NCI-H2029 (cell line): ENCODE results near the gene TBC1D8.

Experiments
- DNase-seq: peaks from one replicate; lab custom pipeline; 2025; lab: John Stamatoyannopoulos, UW

The TBC1D8 gene

GRCh38 chr2:100976061-100976460 lies 175.1 kb downstream of the TBC1D8 start:
- DNase-seq = no peak

- DNase-seq = no peak
Measured at GRCh38 chr2:100975521-100975785, 175.7 kb downstream of the TBC1D8 start.

- DNase-seq = no peak
Measured at GRCh38 chr2:100974712-100975520, 176.3 kb downstream of the TBC1D8 start.

DNA sequence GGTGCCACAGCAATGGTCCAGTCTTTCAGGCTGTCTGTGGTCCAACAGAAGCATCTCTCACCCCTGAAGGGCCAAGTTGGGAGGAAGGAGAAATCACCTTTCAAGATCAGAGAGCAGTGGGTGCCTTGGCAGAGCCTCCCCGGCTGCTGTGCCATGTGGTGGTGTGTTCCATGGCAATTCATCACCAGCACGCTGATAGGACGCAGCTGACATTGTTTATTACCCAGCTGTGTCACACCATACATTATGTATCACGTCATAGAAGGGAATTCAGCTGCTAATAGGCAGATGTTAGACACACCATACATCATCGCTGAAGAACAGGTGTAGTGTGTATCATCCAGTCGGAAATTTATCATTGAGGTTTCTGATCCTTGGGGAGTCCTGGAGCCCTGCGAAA lies 178.7 kb downstream of the TBC1D8 start:
- DNase-seq = no peak

DNA sequence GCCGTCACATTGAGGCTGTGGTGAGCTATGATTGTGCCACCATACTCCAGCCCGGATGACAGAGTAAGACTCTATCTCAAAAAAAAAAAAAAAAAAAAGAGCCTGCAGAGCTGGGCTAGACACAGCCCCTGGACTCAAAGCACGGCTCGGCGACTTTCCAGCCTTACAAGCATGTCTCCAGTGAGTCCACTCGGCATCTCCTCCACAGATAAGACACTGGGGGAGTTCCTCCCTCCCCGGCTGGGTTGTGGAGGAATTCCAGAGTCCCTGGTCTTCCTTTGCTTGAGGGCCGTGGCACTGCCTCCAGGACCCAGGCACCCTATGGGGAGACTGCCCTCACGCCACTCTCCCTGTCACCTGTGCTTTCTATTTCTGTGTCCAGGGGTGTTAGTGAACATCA lies 180.0 kb downstream of the TBC1D8 start:
- no peak for DNase-seq

DNA sequence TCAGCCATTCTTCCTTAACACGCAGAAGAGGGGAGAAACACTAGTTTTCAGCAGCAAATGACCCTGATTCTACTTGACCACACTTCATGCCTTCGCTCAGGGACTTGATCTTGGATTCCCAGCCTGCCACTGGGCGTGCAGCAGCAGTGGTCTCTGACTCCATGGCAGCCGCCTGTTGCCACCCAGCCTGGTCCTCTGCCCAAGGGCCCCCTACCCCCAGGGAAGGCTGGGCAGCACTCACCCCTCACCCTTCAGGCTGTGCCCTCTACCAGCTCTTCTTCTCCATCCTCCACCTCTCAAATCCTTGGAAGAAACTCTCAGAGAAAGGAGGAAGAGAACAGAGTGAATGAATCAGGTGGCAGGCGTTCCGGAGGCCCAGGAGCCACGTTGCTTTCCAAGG lies 181.2 kb downstream of the TBC1D8 start:
- no peak for DNase-seq

DNA sequence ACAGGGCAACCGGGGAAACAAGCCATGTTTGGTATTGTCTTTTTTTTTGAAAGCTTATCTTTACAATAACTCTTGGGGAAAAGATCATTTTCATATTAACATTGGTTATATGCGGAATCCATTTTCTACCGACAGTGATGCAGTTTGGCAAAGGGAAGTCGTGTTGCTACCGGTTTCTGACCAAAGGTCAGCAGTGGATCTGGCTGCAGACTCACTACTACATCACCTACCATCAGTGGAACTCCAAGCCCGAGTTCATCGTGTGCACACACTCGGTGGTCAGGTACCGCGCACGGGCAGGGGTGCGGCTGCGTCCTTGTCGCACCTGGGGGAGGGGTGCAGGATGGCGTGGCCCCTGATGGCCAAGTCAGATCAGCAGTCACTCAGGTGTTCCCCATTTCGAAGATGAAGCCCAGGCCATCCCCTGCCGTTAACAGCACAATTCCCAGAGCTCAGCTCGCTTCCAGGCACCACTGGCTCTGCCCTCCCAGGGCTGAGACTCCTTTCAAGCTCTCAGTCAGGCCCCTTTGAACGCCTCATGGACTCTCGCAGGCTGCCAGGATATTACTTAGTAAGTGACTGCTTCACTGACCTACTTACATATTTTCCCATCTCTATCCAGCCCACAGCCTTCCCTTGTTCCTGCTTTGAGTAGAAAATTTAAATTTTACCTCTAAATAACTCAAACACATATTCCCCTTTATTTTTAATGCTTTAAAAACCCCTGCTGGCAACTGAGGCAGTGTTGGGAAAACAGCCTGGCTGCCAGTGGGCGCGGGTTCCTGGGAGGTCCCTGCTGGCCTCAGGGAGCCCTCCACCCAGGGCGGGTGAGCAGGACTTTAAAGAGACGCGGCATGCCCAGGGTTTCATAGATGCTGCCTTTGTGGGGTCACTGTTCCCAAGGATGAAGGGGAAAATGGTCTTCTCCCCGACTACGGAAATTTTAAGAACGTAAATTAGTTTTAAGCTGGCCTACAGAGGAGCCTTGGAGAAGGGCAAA lies 182.7 kb downstream of the TBC1D8 start:
- no peak for DNase-seq

DNA sequence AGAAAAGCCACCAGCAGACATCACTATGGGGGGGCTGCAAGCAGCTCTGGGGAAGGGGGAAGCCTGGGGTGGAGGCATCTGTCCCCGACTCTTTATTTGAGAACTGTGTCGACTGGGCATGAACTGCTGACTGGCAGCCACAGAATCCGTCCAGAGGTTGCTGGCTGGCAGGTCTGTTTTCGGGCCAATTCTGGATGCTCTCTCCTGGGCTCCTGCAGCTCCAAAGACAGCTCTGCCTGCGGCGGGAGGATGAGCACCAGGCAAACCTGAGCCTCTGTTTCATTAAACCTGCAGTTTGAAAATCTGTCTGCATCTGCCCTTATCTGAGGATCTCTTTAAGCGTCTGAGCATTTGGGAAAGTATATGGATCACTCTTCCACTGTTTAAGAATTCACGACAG lies 183.5 kb downstream of the TBC1D8 start:
- no peak for DNase-seq

- no peak for DNase-seq
Measured at GRCh38 chr2:100965596-100965995, 185.6 kb downstream of the TBC1D8 start.

GRCh38 chr2:100964681-100965169 lies 186.5 kb downstream of the TBC1D8 start:
- DNase-seq = no peak

DNA sequence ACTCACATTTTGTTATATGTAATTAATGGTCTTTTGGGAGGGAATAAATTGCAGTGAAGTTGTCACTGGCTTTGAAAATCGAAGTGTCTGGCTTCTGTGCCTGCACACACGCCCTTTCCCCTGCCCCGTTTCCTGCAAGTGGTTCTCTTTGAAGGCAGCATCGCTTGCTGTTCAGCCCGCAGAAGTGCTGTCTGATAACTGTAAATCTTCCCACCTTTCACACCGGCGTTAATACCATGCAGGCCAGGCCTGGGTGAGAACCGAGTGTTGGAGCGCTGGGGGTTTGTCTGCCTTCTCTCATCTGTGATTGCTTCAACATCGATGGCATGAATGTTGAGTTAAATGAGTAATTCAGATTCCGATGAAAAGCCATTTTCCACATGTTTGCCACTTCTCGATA lies 187.0 kb downstream of the TBC1D8 start:
- no peak for DNase-seq

GRCh38 chr2:100963026-100963375 lies 188.2 kb downstream of the TBC1D8 start:
- no peak for DNase-seq

GRCh38 chr2:100962366-100963025 lies 188.7 kb downstream of the TBC1D8 start:
- DNase-seq = no peak

DNA sequence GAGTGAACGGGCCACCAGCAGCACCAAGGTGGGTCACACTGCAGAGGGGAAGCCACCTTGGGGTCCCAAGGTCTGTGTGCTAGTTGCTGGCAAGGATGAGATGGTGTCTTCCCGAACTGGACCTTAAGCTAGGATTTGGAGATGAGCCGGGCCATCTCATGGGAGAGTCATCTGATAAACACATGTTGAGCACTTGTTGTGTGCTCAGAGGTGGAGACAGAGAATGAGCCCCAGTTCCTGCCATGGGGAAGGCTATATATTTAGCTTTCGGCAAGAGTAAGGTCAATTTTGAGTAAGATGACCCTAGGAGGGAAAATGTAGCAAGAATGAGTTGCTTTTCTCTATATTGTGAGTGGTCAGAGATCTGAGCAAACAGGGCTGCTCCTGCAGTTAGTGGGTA lies 190.5 kb downstream of the TBC1D8 start:
- no peak for DNase-seq

GRCh38 chr2:100959225-100959880 lies 191.8 kb downstream of the TBC1D8 start:
- no peak for DNase-seq

GRCh38 chr2:100957996-100958653 lies 193.1 kb downstream of the TBC1D8 start:
- no peak for DNase-seq
